Smooth muscle cell (in vitro differentiated cells): ENCODE data around the gene SLC25A25. TPM values are rescaled to one million over a fixed set of nuclear protein-coding genes. Genes with fewer than 3 reads are reported as not detected.
"Not testable (repeated sequence)": the region's sequence is repeated elsewhere in the genome, so short reads cannot be mapped to it uniquely, and the experiment has no call there.

Source experiments
- DNase-seq: peaks from one replicate; lab custom pipeline; 2025; ENCODE audit not compliant: unreplicated experiment; lab: John Stamatoyannopoulos, UW
- H2AFZ ChIP-seq: fragments of 200-600 bp; sonication (generic); 2 replicates; pipeline ENCODE4 v1.6.0; 2016; ENCODE audit warnings: antibody characterized with exemption, low read depth, mild to moderate bottlenecking
- H3F3A ChIP-seq: fragments of 200-600 bp; sonication (generic); 2 replicates; pipeline ENCODE4 v1.6.0; 2017; ENCODE audit warnings: antibody characterized with exemption, low read depth
- H3K27ac ChIP-seq: fragments of 200-600 bp; sonication (generic); 2 replicates; pipeline ENCODE4 v1.5.1; 2016; ENCODE audit warnings: low read depth, mild to moderate bottlenecking
- H3K27me3 ChIP-seq: fragments of 200-600 bp; sonication (generic); 2 replicates; pipeline ENCODE4 v1.6.1; 2016; ENCODE audit warnings: low read depth, mild to moderate bottlenecking
- H3K36me3 ChIP-seq: fragments of 200-600 bp; sonication (generic); 2 replicates; pipeline ENCODE4 v1.5.1; 2016; ENCODE audit warnings: low read depth
- H3K4me1 ChIP-seq: fragments of 200-600 bp; sonication (generic); 2 replicates; pipeline ENCODE4 v1.5.1; 2016; ENCODE audit warnings: low read depth
- H3K4me2 ChIP-seq: fragments of 200-600 bp; sonication (generic); 2 replicates; pipeline ENCODE4 v1.6.0; 2016; ENCODE audit warnings: mild to moderate bottlenecking
- H3K4me3 ChIP-seq: fragments of 200-600 bp; sonication (generic); 2 replicates; pipeline ENCODE4 v1.5.1; 2016; ENCODE audit warnings: mild to moderate bottlenecking
- H3K79me2 ChIP-seq: fragments of 200-600 bp; sonication (generic); 2 replicates; pipeline ENCODE4 v1.6.0; 2016; ENCODE audit warnings: low read depth, mild to moderate bottlenecking
- H3K9ac ChIP-seq: fragments of 200-600 bp; sonication (generic); 2 replicates; pipeline ENCODE4 v1.6.0; 2016; ENCODE audit warnings: low read depth
- H3K9me3 ChIP-seq: fragments of 200-600 bp; sonication (generic); replicated peaks from 2 replicates; pipeline ENCODE4 v1.5.1; 2016; ENCODE audit warnings: low read depth
- H4K20me1 ChIP-seq: fragments of 200-600 bp; sonication (generic); 2 replicates; pipeline ENCODE4 v1.6.0; 2016; ENCODE audit warnings: low read depth
- WGBS: methylation state at CpG from one replicate; pipeline ENCODE4 v1.1.7; 2016; ENCODE audit warnings: low lambda C conversion rate; 5-methylcytosine and 5-hydroxymethylcytosine counted together
- polyA plus RNA-seq: library from polyadenylated mRNA; unstranded; fragments of >200 nt; fragmentation: Nextera tagmentation; extraction: Ambion mirVana; gene quantifications from 2 replicates; pipeline ENCODE4 v1.2.1, GENCODE V29; 2016
- total RNA-seq: library from RNA; depleted of rRNA; stranded (reverse); fragments of >200 nt; gene quantifications from 2 replicates; pipeline ENCODE4 v1.2.3, GENCODE V29; 2014
- TF ChIP-seq, protein P1 (sequence below): fragments of 200-600 bp; sonication (generic); IDR thresholded peaks from 2 replicates; pipeline ENCODE4 v1.5.1; 2017; ENCODE audit warnings: borderline replicate concordance, mild to moderate bottlenecking, antibody characterized with exemption; ENCODE audit not compliant: insufficient read depth, poor library complexity, severe bottlenecking

Gene SLC25A25
- total and polyA plus RNA-seq, 2 experiments from 2014 or later = 15.7 to 20.5 TPM

DNA sequence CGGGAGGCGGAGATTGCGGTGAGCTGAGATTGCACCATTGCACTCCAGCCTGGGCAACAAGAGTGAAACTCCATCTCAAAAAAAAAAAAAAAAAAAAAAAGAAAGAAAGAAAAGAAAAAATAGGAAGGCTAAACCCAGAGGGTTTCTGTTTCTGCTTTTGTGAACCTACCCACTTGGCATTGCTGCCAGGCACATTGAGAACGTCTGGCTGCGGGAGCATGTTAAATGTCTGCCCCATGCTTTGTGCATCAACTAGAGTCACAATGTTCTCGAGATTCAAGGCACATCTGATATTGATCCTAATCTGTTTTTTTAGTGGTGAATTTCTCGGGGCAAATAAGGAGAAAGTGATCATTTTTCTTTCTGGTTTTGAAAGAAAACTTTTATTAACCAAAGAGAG is 2.8 kb downstream of the SLC25A25 start:
- H3K9ac ChIP-seq = no peak overlapping the region
- WGBS = 96% methylated on average over 7 of the region's 7 CpGs
- no peak for DNase-seq
- H3K27ac ChIP-seq = no peak overlapping the region
- no peaks in the 10 kb centered on the region for H3K36me3 ChIP-seq
- peaks cover 17% of the 10 kb centered on the region for H3F3A ChIP-seq
- H3K4me3 ChIP-seq = no peak overlapping the region
- H3K9me3 ChIP-seq = no peaks in the 10 kb centered on the region
- H2AFZ ChIP-seq = no peak overlapping the region
- H3K79me2 ChIP-seq = peaks cover 63% of the 10 kb centered on the region
- H3K27me3 ChIP-seq = no peaks in the 10 kb centered on the region
- H3K4me2 ChIP-seq = no peak overlapping the region
- peaks cover 34% of the 10 kb centered on the region for H3K4me1 ChIP-seq
- TF ChIP-seq, protein P1, sequence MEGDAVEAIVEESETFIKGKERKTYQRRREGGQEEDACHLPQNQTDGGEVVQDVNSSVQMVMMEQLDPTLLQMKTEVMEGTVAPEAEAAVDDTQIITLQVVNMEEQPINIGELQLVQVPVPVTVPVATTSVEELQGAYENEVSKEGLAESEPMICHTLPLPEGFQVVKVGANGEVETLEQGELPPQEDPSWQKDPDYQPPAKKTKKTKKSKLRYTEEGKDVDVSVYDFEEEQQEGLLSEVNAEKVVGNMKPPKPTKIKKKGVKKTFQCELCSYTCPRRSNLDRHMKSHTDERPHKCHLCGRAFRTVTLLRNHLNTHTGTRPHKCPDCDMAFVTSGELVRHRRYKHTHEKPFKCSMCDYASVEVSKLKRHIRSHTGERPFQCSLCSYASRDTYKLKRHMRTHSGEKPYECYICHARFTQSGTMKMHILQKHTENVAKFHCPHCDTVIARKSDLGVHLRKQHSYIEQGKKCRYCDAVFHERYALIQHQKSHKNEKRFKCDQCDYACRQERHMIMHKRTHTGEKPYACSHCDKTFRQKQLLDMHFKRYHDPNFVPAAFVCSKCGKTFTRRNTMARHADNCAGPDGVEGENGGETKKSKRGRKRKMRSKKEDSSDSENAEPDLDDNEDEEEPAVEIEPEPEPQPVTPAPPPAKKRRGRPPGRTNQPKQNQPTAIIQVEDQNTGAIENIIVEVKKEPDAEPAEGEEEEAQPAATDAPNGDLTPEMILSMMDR = no peak
- H4K20me1 ChIP-seq = peaks cover 10% of the 10 kb centered on the region

DNA sequence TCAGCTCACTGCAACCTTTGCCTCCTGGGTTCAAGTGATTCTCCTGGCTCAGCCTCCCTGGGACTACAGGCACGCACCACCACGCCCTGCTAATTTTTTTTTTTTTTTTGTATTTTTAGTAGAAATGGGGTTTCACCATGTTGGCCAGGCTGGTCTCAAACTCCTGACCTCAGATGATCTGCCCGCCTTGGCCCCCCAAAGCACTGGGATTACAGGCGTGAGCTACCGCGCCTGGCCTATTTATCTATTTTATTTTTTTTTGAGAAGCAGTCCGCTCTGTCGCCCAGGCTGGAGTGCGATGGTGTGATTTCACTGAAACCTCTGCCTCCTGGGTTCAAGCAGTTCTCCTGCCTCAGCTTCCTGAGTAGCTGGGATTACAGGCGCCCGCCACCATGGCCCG is 3.4 kb downstream of the SLC25A25 start:
- not testable (repeated sequence) for H3K9me3 ChIP-seq, H3K36me3 ChIP-seq, H3K4me3 ChIP-seq, H3K27me3 ChIP-seq, DNase-seq, H3K9ac ChIP-seq, H3K4me2 ChIP-seq, H2AFZ ChIP-seq
- WGBS = 94% methylated on average over 12 of the region's 12 CpGs
- Histone ChIP-seq H3K27ac (peak overlapping the region; percentile 76), H4K20me1 (peaks cover 11% of the 10 kb centered on the region), H3F3A (peaks cover 17% of the 10 kb centered on the region), H3K4me1 (peaks cover 28% of the 10 kb centered on the region), H3K79me2 (peaks cover 63% of the 10 kb centered on the region)

DNA sequence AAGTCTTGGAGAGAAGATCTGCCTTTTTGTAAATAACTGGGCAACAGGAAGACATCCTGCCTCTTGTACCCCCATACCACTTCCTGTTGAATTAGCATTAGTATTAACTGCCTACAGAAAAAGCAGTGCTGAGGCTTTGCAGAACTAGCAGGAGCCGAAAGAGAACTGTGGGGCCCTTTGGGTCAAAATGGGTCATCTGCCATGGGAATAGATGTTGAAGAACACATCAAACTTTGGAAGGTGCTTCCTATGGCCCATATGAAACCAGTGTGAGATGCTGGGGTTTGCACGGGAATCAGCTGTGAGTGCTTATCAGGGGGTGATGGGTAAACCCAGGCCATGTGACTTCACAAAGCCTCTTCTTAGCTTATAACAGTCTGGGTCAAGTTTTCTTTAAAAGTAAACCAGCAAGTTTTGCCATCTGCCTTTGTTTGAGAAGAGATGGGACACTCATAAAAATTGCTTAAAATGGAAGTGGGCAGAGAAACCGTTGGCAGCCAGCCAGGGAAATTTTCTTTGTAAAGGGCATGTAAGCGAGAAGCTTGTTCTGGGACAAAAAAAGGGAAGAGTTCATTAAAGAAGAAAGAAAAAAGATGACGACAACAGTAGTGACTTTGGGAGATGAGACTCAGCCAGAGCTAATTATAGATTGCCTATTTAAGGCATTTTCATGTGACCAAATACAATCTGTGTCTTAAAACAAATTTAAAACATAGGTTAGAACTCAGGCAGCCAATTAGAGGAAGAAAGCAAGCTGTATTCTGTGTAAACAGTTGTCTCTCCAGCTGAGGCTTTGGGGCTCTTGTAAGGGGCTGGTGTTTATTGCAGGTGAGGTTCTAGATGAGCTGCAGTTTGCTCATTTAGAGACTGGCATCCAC is 4.4 kb downstream of the SLC25A25 start:
- Histone ChIP-seq H3K4me3 (peak overlapping the region; percentile 17), H3K4me2 (peak overlapping the region; percentile 76), H3K27me3 (no peaks in the 10 kb centered on the region), H2AFZ (no peak overlapping the region), H3F3A (peaks cover 17% of the 10 kb centered on the region), H3K36me3 (no peaks in the 10 kb centered on the region), H3K9ac (peak overlapping the region; percentile 28), H4K20me1 (peaks cover 19% of the 10 kb centered on the region), H3K4me1 (peaks cover 23% of the 10 kb centered on the region), H3K9me3 (no peaks in the 10 kb centered on the region), H3K79me2 (peaks cover 70% of the 10 kb centered on the region), H3K27ac (peak overlapping the region; percentile 76)
- WGBS = 13% methylated on average over 5 of the region's 5 CpGs
- TF ChIP-seq, protein P1 = no peak
- DNase-seq = peak; percentile 24

DNA sequence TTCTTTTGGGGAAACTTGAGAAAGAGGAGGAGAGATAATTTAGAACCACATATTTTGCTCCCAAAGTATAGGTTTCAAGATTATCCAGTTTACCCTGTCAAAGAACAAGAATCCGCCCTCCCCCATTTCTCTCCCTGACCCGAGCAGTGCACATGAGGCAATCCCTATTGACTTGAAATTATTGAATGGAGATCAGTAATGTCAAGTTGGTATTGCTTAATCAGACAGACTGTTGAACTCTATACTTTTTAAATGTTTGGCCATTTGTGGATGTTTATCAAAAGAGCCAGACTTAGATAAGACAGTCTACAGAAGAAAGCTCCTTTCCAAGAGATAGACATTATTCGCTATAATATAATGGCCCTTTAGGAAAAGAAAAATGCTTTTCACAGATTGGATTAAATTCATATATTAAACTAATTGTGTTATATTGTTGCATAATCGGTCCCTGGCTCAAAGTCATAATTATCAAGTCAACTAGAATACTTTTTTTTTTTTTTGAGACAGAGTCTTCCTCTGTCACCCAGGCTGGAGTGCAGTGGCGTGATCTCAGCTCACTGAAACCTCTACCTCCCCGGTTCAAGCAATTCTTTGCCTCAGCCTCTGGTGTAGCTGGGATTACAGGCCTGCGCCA is 5.3 kb downstream of the SLC25A25 start:
- TF ChIP-seq, protein P1 = no peak
- Histone ChIP-seq H3K4me2 (peak overlapping the region; percentile 76), H4K20me1 (peaks cover 29% of the 10 kb centered on the region), H3K27me3 (no peaks in the 10 kb centered on the region), H3K9me3 (no peaks in the 10 kb centered on the region), H3K27ac (peak overlapping the region; percentile 76), H2AFZ (no peak overlapping the region), H3K36me3 (no peaks in the 10 kb centered on the region), H3K4me3 (no peak overlapping the region), H3F3A (peaks cover 24% of the 10 kb centered on the region), H3K79me2 (peaks cover 77% of the 10 kb centered on the region), H3K4me1 (peaks cover 23% of the 10 kb centered on the region), H3K9ac (no peak overlapping the region)
- 81% methylated on average over 7 of the region's 7 CpGs for WGBS
- no peak for DNase-seq
